AG09309 (cell line): Measurements from ENCODE around the gene MYOG.

Experiments used
- DNase-seq: peaks from one replicate; pipeline ENCODE4 v3.0.0-alpha.2; 2010; ENCODE audit warnings: low read depth
- H3K4me3 ChIP-seq: 2 replicates; pipeline ENCODE4 v1.5.1; 2011; ENCODE audit warnings: mild to moderate bottlenecking, low read depth, low read length, moderate library complexity; ENCODE audit not compliant: control insufficient read depth
- TF ChIP-seq, protein P1 (sequence below): IDR thresholded peaks from 2 replicates; pipeline ENCODE4 v1.5.1; 2011; ENCODE audit warnings: mild to moderate bottlenecking, low read depth, low read length, inconsistent platforms; ENCODE audit not compliant: insufficient read depth, control insufficient read depth; ENCODE audit errors: missing control alignments

Gene MYOG

DNA sequence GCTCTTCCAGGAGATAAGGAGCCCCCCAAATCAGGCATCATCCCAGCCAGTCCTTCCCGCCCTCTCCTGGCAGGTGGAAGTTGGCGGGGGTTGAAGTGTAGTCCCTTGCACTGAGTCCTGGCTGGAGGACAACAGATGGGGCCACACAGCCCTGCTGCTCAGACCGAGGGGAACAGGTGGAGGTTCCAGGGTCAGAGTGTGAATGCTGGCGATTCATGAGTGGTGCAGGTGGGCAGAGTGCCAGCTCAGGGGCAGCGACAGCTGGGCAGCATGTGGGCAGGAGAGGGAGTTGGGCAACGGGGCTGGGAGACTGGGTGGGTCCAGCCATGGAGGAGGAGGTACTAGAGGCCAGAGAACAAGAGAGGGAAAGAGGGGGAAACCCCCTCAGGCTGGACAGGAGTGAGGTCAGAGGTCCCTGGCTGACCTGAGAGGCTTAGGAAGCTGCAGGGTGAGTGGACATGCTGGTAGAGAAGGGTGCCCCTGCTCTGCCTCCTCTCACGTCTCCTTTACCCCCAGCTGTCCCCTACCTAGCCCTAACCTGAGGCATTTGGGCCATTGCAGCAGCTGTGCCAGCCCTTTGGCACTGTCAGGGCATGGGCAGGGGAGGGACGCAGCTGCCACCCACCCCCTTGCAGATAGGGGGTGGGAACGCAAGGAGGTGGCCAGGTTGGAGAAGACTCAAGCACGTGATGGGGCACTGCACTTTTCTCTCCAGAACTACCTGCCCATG, 30.4 kb upstream of the MYOG start:
- TF ChIP-seq, protein P1, sequence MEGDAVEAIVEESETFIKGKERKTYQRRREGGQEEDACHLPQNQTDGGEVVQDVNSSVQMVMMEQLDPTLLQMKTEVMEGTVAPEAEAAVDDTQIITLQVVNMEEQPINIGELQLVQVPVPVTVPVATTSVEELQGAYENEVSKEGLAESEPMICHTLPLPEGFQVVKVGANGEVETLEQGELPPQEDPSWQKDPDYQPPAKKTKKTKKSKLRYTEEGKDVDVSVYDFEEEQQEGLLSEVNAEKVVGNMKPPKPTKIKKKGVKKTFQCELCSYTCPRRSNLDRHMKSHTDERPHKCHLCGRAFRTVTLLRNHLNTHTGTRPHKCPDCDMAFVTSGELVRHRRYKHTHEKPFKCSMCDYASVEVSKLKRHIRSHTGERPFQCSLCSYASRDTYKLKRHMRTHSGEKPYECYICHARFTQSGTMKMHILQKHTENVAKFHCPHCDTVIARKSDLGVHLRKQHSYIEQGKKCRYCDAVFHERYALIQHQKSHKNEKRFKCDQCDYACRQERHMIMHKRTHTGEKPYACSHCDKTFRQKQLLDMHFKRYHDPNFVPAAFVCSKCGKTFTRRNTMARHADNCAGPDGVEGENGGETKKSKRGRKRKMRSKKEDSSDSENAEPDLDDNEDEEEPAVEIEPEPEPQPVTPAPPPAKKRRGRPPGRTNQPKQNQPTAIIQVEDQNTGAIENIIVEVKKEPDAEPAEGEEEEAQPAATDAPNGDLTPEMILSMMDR, result no peak
- no peak overlapping the region for H3K4me3 ChIP-seq
- DNase-seq, result no peak

DNA sequence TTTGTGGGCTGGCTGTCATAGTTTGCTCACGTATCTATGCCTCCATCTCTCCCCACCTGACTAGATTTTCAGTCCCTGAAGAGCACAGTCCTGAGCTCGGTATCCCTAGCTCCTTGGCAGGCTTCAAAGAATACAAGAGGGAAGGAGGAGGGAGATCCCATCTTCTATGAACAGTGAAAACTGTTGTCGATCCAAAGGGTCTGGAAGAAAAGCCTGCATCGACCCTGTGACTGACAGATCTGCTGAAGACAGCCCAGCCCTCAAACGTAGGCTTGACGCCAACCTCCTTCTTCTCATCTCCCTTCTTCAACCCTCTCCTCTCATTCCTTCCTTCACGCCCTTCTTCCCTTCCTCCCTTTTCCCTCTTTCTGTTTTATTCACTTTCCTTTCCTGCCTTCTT, 28.4 kb upstream of the MYOG start:
- no peak for DNase-seq
- H3K4me3 ChIP-seq, result no peak overlapping the region
- TF ChIP-seq, protein P1, result no peak

DNA sequence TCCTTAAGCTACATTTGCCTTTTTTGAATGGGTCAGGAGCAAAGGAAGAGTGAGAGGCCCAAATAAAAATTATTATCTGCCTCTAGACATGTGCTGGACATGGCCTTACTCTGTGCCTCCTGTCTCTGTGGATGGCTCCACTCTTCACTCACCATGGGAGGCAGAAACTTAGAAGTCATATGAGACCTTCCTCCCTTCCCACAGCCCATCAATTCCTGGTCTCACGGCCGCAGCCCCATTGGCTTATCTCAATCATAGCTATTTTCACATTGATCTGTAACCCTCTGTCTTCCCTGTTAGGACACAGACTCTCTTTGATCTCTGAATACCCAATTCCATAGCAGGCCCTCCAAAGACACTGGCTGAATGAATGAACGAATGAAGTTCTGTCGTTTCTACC, 27.5 kb upstream of the MYOG start:
- DNase-seq, result no peak
- no peak overlapping the region for H3K4me3 ChIP-seq
- TF ChIP-seq, protein P1, result no peak

DNA sequence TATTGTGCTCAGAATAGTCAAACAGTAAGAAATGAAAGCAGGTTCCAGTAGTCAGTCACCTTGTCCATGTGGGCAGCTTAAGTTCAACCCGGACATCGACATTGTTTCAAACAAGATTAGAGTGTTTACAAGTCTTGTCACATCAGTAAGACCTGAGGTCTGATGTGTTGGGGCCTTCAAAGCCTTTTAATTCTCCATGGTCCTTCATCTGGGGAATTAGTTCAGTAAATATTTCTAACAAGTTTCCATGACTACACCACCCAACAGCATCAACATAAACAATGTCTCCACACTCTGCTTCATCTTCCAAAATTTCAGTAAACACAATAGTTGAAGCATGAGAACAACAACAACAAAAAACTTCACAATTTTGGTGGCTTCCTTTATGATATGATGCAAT, 26.7 kb upstream of the MYOG start:
- H3K4me3 ChIP-seq, result no peak overlapping the region
- TF ChIP-seq, protein P1, result no peak
- DNase-seq, result no peak

DNA sequence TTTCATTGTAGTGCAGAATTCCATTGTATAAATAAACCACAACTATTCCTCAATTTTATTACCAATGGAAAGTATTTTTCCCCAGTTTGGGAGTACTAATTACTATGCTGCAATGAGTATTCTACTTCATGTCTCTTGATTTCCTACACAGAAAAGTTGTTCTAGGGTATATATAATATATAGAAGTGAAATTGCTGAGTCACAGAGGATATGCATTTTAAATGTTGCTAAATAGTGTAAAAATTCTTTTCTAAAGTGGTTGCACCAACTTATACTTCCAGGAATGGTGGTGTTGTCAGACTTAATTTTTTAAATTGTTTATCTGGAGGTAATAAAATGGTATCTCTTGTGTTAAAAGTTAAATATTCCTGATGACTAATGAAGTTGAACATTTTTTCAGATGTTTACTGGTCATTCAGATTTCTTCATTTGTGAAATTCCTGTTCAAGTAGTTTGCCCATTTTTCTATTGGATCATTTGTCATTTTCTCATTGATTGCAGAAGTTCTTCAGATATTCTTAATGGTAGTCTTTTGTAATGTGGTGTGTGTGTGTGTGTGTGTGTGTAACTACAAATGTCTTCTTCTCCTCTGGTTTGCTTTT, 19.1 kb upstream of the MYOG start:
- TF ChIP-seq, protein P1, result no peak
- H3K4me3 ChIP-seq, result no peak overlapping the region

DNA sequence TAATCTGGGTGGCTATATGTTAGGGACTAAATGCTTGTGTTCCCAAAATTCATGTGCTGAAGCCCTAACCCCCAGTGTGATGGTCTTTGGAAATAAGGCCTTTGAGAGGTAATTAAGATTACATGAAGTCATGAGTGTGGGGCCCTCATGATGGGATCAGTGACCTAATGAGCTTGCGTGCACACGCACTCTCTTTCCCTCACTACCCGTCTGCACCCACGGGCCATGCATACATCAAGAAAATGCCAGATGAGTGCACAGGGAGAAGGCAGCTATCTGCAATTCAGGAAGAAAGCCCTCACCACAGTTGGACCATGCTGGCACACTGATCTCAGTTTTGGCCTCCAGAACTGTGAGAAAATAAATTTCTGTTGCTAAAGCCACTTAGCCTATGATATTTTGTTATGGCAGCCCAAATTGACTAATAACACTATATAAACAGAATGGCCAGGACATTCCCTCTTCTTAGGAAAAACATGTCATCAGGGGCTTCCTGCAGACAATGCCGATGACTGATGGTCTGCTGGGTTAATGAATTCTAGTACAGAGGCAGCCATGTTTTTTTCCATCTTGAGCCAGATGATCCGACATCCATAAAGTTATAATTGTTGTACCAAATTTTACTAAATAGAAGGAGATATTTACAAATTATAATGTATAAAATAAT, 18.1 kb upstream of the MYOG start:
- TF ChIP-seq, protein P1, result no peak
- H3K4me3 ChIP-seq, result no peak overlapping the region
- DNase-seq, result no peak

More for the DNA sequence above, 19.1 kb upstream of the MYOG start:
- no peak for DNase-seq
